HEK293 (cell line): ENCODE measurements around the gene PRKCE.

Experiments
- CTCF ChIA-PET: fragments of 350-600 bp; formaldehyde crosslinking; extraction: SDS; loops from one replicate; lab custom pipeline; 2021; ENCODE audit warnings: antibody characterized with exemption; lab: Yijun Ruan, JAX
- POLR2A ChIA-PET: fragments of 300-600 bp; formaldehyde crosslinking; extraction: SDS; loops from one replicate; lab custom pipeline; 2020; ENCODE audit warnings: antibody characterized with exemption, inconsistent platforms; lab: Yijun Ruan, JAX
- H3K27ac ChIP-seq: fragments of 200-500 bp; sonication (Bioruptor generic); 2 replicates; pipeline ENCODE4 v1.5.1; 2014; ENCODE audit warnings: low read depth, low read length, control low read depth, inconsistent platforms; ENCODE audit errors: extremely low read depth
- H3K36me3 ChIP-seq, 2 experiments: fragments of 200-500 bp in 1 of 2; sonication (Bioruptor generic) in 1 of 2; 1 replicate in 1 of 2; 2 replicates in 1 of 2; pipeline ENCODE4 v1.5.1; 2014 to 2017; ENCODE audit warnings: inconsistent platforms in 2 of 2, low read length in 2 of 2; ENCODE audit not compliant: control insufficient read depth in 2 of 2, insufficient read depth in 1 of 2
- H3K4me1 ChIP-seq: fragments of 200-500 bp; sonication (Bioruptor generic); 2 replicates; pipeline ENCODE4 v1.5.1; 2014; ENCODE audit warnings: mild to moderate bottlenecking, low read length, inconsistent platforms; ENCODE audit not compliant: control insufficient read depth, insufficient read depth
- H3K4me3 ChIP-seq: 2 replicates; pipeline ENCODE4 v1.5.1; 2011; ENCODE audit warnings: low read depth, mild to moderate bottlenecking, control low read depth, low read length, moderate library complexity
- H3K9me3 ChIP-seq: fragments of 200-500 bp; sonication (Bioruptor generic); 2 replicates; pipeline ENCODE4 v1.5.1; 2014; ENCODE audit warnings: low read depth, low read length, inconsistent platforms; ENCODE audit not compliant: control insufficient read depth, insufficient read depth
- CTCF ChIP-seq: fragments of 450-650 bp; formaldehyde crosslinking; IDR thresholded peaks from 2 replicates; pipeline ENCODE4 v1.5.1; 2016; ENCODE audit warnings: missing biosample characterization, missing genetic modification characterization
- EGR2 ChIP-seq: fragments of 450-650 bp; formaldehyde crosslinking; IDR thresholded peaks from 2 replicates; pipeline ENCODE4 v1.5.1; 2016; ENCODE audit warnings: low read depth, missing biosample characterization, missing genetic modification characterization
- FEZF1 ChIP-seq: fragments of 450-650 bp; formaldehyde crosslinking; IDR thresholded peaks from 2 replicates; pipeline ENCODE4 v1.5.1; 2016; ENCODE audit warnings: missing biosample characterization, missing genetic modification characterization
- HOXA7 ChIP-seq: sonication (generic); formaldehyde crosslinking; IDR thresholded peaks from 2 replicates; pipeline ENCODE4 v1.8.1; 2022; ENCODE audit warnings: missing genetic modification reagents, borderline replicate concordance
- KLF10 ChIP-seq: fragments of 450-650 bp; IDR thresholded peaks from 2 replicates; pipeline ENCODE4 v1.5.1; 2018; ENCODE audit warnings: missing biosample characterization, mild to moderate bottlenecking, missing genetic modification characterization
- REST ChIP-seq: fragments of 450-650 bp; formaldehyde crosslinking; IDR thresholded peaks from 2 replicates; pipeline ENCODE4 v1.5.1; 2016; ENCODE audit warnings: missing biosample characterization, missing genetic modification characterization
- SALL2 ChIP-seq: fragments of 450-650 bp; formaldehyde crosslinking; IDR thresholded peaks from 2 replicates; pipeline ENCODE4 v1.5.0; 2017; ENCODE audit warnings: missing biosample characterization, mild to moderate bottlenecking, missing genetic modification characterization, borderline replicate concordance
- ZFHX2 ChIP-seq: fragments of 450-650 bp; formaldehyde crosslinking; conservative IDR thresholded peaks from 2 replicates; pipeline ENCODE4 v1.5.1; 2016; ENCODE audit warnings: missing biosample characterization, missing genetic modification characterization
- ZIC2 ChIP-seq: fragments of 450-650 bp; formaldehyde crosslinking; IDR thresholded peaks from 2 replicates; pipeline ENCODE4 v1.5.1; 2016; ENCODE audit warnings: missing biosample characterization, missing genetic modification characterization
- ZNF510 ChIP-seq: fragments of 450-650 bp; formaldehyde crosslinking; IDR thresholded peaks from 2 replicates; pipeline ENCODE4 v1.5.1; 2018; ENCODE audit warnings: mild to moderate bottlenecking, missing genetic modification characterization, missing biosample characterization; ENCODE audit not compliant: insufficient replicate concordance
- ZNF518A ChIP-seq: fragments of 450-650 bp; formaldehyde crosslinking; conservative IDR thresholded peaks from 2 replicates; pipeline ENCODE4 v1.5.1; 2016; ENCODE audit warnings: low read depth, missing biosample characterization, missing genetic modification characterization
- ZNF521 ChIP-seq: fragments of 450-650 bp; formaldehyde crosslinking; IDR thresholded peaks from 2 replicates; pipeline ENCODE4 v1.5.1; 2017; ENCODE audit warnings: missing biosample characterization, mild to moderate bottlenecking, missing genetic modification characterization
- ZNF529 ChIP-seq: fragments of 450-650 bp; formaldehyde crosslinking; IDR thresholded peaks from 2 replicates; pipeline ENCODE4 v1.5.1; 2017; ENCODE audit warnings: missing genetic modification characterization, missing biosample characterization; ENCODE audit not compliant: insufficient replicate concordance
- ZNF548 ChIP-seq: fragments of 450-650 bp; formaldehyde crosslinking; IDR thresholded peaks from 2 replicates; pipeline ENCODE4 v1.5.1; 2016; ENCODE audit warnings: missing biosample characterization, missing genetic modification characterization
- ZNF558 ChIP-seq: fragments of 450-650 bp; formaldehyde crosslinking; IDR thresholded peaks from 2 replicates; pipeline ENCODE4 v1.5.1; 2016; ENCODE audit warnings: missing biosample characterization, missing genetic modification characterization
- ZNF747 ChIP-seq: fragments of 450-650 bp; formaldehyde crosslinking; IDR thresholded peaks from 2 replicates; pipeline ENCODE4 v1.5.1; 2016; ENCODE audit warnings: missing biosample characterization, missing genetic modification characterization
- ZNF837 ChIP-seq: fragments of 450-650 bp; formaldehyde crosslinking; IDR thresholded peaks from 2 replicates; pipeline ENCODE4 v1.5.1; 2016; ENCODE audit warnings: missing biosample characterization, missing genetic modification characterization
- TF ChIP-seq, protein P1 (sequence below): fragments of 450-650 bp; formaldehyde crosslinking; IDR thresholded peaks from 2 replicates; pipeline ENCODE4 v1.5.1; 2017; ENCODE audit warnings: missing biosample characterization, missing genetic modification characterization

The PRKCE gene

DNA sequence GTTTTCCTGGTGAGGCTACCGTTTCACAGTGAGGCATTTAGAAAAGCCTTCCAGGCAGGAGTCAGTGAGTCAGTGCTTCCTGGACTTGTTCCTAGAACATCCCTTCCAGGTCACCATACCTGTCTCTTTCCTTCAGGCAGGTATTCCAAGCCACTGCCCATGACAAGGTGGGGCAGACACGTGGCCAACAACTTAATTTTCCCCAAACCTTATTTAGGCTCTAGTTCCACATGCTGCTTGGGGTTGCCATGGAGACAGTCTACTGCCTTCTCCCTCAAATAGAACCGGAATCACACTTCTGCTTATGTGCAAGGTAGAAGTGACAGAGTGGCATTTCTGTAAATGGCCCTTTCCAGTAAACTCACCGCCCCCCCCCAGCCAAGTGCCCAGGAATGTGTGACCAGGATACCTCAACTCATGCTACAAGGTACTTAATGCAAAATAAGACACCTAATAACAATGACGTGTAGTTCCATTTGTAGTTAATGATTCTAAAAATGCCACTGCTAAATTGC, 258.3 kb downstream of the PRKCE start (continued):
- TF ChIP-seq ZNF518A (tag by site-specific recombination), result no peak
- no peak for TF ChIP-seq ZNF529 (tag by site-specific recombination)
- no peak for TF ChIP-seq ZNF837
- no peak for TF ChIP-seq ZNF558 (tag by site-specific recombination)
- no peak for TF ChIP-seq KLF10 (tag by site-specific recombination)
- TF ChIP-seq ZNF747 (tag by site-specific recombination), result no peak
- TF ChIP-seq ZNF548 (tag by site-specific recombination), result no peak
- no peak for TF ChIP-seq SALL2
- TF ChIP-seq ZNF510, result no peak
- no peak for TF ChIP-seq ZNF521 (tag by site-specific recombination)
- no peak for TF ChIP-seq CTCF (tag by site-specific recombination)

DNA sequence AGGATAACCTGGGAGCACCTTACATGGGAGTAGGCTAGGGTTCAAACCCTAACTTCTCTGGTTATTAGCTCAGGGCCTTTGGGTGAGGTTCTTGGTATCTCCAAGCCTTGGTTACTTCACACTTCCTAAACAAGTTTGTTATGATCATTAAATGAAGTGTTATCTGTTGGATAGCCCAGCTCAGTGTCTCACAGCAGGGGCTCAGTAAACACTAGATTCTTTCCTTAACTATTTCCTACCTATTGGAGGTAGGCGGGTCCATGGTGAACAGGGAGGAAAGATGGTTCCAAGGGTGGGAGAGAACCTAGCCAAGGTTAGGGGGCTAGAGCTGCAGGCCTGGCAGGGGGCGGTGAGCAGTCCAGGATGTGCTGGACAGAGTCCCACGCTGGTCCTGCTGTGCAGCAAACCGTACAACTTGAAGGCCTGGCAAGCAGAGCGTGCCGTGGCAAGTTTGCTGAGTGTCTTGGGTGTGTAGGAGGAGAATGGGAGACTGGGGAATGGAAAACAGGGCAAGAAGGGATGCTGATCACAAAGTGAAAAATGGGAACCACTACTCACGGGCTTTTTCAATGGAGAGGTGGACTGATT, 259.1 kb downstream of the PRKCE start:
- H3K27ac ChIP-seq, result no peak overlapping the region
- TF ChIP-seq REST (tag by site-specific recombination), result peak; percentile 84
- 0 out of 2 replicates have a peak, but pooled peaks have one; percentile 13 for TF ChIP-seq EGR2 (tag by site-specific recombination)
- 0 out of 2 replicates have a peak, but pooled peaks have one; percentile 9 for TF ChIP-seq FEZF1 (tag by site-specific recombination)
- TF ChIP-seq, protein P1, sequence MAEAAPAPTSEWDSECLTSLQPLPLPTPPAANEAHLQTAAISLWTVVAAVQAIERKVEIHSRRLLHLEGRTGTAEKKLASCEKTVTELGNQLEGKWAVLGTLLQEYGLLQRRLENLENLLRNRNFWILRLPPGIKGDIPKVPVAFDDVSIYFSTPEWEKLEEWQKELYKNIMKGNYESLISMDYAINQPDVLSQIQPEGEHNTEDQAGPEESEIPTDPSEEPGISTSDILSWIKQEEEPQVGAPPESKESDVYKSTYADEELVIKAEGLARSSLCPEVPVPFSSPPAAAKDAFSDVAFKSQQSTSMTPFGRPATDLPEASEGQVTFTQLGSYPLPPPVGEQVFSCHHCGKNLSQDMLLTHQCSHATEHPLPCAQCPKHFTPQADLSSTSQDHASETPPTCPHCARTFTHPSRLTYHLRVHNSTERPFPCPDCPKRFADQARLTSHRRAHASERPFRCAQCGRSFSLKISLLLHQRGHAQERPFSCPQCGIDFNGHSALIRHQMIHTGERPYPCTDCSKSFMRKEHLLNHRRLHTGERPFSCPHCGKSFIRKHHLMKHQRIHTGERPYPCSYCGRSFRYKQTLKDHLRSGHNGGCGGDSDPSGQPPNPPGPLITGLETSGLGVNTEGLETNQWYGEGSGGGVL (tag by site-specific recombination), result no peak
- TF ChIP-seq ZIC2 (tag by site-specific recombination), result peak; percentile 52
- TF ChIP-seq ZFHX2, result 0 out of 2 replicates have a peak, but pooled peaks have one; percentile 22
- no peak for TF ChIP-seq HOXA7 (CRISPR knock-in tag)
- H3K36me3 ChIP-seq, result no peaks in the 10 kb centered on the region
- ChIA-PET CTCF (interaction anchor here (0.7 kb wide), 1 partner anchor 33 kb away, joined by 3 read pairs; no protein-coding TSS in a partner anchor), POLR2A (interaction anchor here (1.1 kb wide), 1 partner anchor 11 kb away, joined by 3 read pairs; no protein-coding TSS in a partner anchor)
- H3K4me1 ChIP-seq, result peaks cover 4% of the 10 kb centered on the region; the same call in 1 of the 2 replicates
- no peaks in the 10 kb centered on the region for H3K9me3 ChIP-seq
- no peak overlapping the region for H3K4me3 ChIP-seq
